ENCODE measurements around the gene CNBD2. TPM values are rescaled to one million over a fixed set of nuclear protein-coding genes. Genes with fewer than 3 reads are reported as not detected.

CNBD2 gene
- total and polyA plus RNA-seq, 10 of the 15 experiments (the other 5 are each of a cell fraction or from before 2014, with no cell fraction given), result 0.86 to 7.4 (median 4.6) TPM

DNA sequence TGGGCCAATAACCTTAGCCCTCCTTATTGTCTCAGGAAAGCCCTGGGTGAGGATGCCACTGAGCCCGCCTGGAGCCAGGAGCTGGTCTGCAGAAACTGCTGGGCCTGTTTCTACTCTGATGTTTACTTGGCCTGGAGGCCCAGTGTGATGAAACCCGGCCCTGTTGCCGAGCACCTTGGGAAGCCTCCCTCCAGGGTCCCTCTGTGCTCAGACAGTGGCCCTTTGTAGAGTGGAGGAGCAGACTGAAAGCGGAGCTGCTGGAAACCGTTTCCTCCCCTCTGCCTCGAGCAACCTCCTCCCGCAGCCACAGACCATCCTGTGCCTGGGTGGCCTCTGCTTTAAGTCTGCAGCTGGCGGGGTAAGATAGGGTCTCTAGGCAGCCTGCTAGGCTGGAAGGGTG, 102.1 kb downstream of the CNBD2 start:
- no peaks in the 10 kb centered on the region for H3K36me3 ChIP-seq (ENCODE audit: control insufficient read depth in 2 of 2, insufficient read depth in 2 of 2, low read length in 1 of 2)
- no peak overlapping the region for H3K27ac ChIP-seq (ENCODE audit: control insufficient read depth, insufficient read depth)
- H3K4me3 ChIP-seq, result no peak overlapping the region
- H3K79me2 ChIP-seq (ENCODE audit: control insufficient read depth, insufficient read depth, low read length), result no peaks in the 10 kb centered on the region
- in situ Hi-C loops (cut with MboI), result no loop called here
- no TSS peak for BruUV-seq (replicated peaks)
- no peaks in the 10 kb centered on the region for H4K20me1 ChIP-seq (ENCODE audit: control insufficient read depth, insufficient read depth)
- ATAC-seq (no peak), FAIRE-seq (no peak), DNase-seq (ENCODE audit: low read depth, low spot score) (no peak)
- ChIA-PET CTCF (interaction anchor here (0.9 to 2.5 kb wide), 2 partner anchors 41 to 78 kb away, joined by 3 to 8 read pairs; no protein-coding TSS in a partner anchor), RAD21 (ENCODE audit: unreplicated experiment) (interaction anchor here (1.6 kb wide), 1 partner anchor 77 kb away, joined by 4 read pairs; no protein-coding TSS in a partner anchor), SMC1A (ENCODE audit: uncharacterized antibody, unreplicated experiment) (interaction anchor here (0.7 to 1.0 kb wide), 2 partner anchors 14 to 311 kb away, joined by 3 read pairs; no protein-coding TSS in a partner anchor), POLR2A (interaction anchor here (0.6 to 0.8 kb wide), 2 partner anchors 11 to 61 kb away, joined by 3 read pairs; no protein-coding TSS in a partner anchor)
- H3K4me1 ChIP-seq (ENCODE audit: control insufficient read depth, insufficient read depth, low read length), result no peaks in the 10 kb centered on the region
- WGBS (ENCODE audit: insufficient coverage, insufficient replicate concordance, low lambda C conversion rate, missing lambda C conversion rate), result 38% methylated on average over 8 of the region's 8 CpGs
- H3K27me3 ChIP-seq (replicated peaks in 1 of 2; ENCODE audit: control insufficient read depth in 2 of 2, insufficient read depth in 2 of 2, low read length in 1 of 2), result no peaks in the 10 kb centered on the region; a peak in 1 of 4 replicates
- H3K4me2 ChIP-seq (ENCODE audit: control insufficient read depth, insufficient read depth), result no peak overlapping the region
- H3K9ac ChIP-seq (ENCODE audit: control insufficient read depth, insufficient read depth, low read length), result no peak overlapping the region
- no peaks in the 10 kb centered on the region for H3K9me3 ChIP-seq (replicated peaks; ENCODE audit: control insufficient read depth, insufficient read depth, low read length)
- no peak for TF ChIP-seq TCF3 (IDR thresholded peaks at IDR 0.05; ENCODE audit: borderline replicate concordance, insufficient read depth, low read depth, low read length)
- no peak for TF ChIP-seq TCF7 (IDR thresholded peaks at IDR 0.05; ENCODE audit: borderline replicate concordance)
- TF ChIP-seq SREBF2 (IDR thresholded peaks at IDR 0.05; ENCODE audit: low read length), result no peak
- no peak for TF ChIP-seq JUND (IDR thresholded peaks at IDR 0.05; ENCODE audit: low read depth, low read length)
- TF ChIP-seq, protein P1, sequence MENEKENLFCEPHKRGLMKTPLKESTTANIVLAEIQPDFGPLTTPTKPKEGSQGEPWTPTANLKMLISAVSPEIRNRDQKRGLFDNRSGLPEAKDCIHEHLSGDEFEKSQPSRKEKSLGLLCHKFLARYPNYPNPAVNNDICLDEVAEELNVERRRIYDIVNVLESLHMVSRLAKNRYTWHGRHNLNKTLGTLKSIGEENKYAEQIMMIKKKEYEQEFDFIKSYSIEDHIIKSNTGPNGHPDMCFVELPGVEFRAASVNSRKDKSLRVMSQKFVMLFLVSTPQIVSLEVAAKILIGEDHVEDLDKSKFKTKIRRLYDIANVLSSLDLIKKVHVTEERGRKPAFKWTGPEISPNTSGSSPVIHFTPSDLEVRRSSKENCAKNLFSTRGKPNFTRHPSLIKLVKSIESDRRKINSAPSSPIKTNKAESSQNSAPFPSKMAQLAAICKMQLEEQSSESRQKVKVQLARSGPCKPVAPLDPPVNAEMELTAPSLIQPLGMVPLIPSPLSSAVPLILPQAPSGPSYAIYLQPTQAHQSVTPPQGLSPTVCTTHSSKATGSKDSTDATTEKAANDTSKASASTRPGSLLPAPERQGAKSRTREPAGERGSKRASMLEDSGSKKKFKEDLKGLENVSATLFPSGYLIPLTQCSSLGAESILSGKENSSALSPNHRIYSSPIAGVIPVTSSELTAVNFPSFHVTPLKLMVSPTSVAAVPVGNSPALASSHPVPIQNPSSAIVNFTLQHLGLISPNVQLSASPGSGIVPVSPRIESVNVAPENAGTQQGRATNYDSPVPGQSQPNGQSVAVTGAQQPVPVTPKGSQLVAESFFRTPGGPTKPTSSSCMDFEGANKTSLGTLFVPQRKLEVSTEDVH (IDR thresholded peaks at IDR 0.05; ENCODE audit: low read depth, partially characterized antibody), result no peak
- no peak for TF ChIP-seq KLF5 (IDR thresholded peaks at IDR 0.05; ENCODE audit: partially characterized antibody)
- no peak for TF ChIP-seq STAT3 (IDR thresholded peaks at IDR 0.05; ENCODE audit: low read depth, low read length)
- no peak for TF ChIP-seq IKZF1 (conservative IDR thresholded peaks at IDR 0.05)
- no peak for TF ChIP-seq CBX5 (IDR thresholded peaks at IDR 0.05; ENCODE audit: low read depth)
- TF ChIP-seq EGR1 (IDR thresholded peaks at IDR 0.05; ENCODE audit: borderline replicate concordance in 1 of 2, low read depth in 2 of 2, low read length in 2 of 2), result no peak
- no peak for TF ChIP-seq ESRRA (IDR thresholded peaks at IDR 0.05; ENCODE audit: low read length)
- TF ChIP-seq, protein P2, sequence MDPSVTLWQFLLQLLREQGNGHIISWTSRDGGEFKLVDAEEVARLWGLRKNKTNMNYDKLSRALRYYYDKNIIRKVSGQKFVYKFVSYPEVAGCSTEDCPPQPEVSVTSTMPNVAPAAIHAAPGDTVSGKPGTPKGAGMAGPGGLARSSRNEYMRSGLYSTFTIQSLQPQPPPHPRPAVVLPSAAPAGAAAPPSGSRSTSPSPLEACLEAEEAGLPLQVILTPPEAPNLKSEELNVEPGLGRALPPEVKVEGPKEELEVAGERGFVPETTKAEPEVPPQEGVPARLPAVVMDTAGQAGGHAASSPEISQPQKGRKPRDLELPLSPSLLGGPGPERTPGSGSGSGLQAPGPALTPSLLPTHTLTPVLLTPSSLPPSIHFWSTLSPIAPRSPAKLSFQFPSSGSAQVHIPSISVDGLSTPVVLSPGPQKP (IDR thresholded peaks at IDR 0.05; ENCODE audit: low read depth, low read length), result no peak
- TF ChIP-seq, protein P3, sequence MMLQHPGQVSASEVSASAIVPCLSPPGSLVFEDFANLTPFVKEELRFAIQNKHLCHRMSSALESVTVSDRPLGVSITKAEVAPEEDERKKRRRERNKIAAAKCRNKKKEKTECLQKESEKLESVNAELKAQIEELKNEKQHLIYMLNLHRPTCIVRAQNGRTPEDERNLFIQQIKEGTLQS (IDR thresholded peaks at IDR 0.05; ENCODE audit: borderline replicate concordance, extremely low read depth, low read depth, low read length), result no peak
- TF ChIP-seq, protein P4, sequence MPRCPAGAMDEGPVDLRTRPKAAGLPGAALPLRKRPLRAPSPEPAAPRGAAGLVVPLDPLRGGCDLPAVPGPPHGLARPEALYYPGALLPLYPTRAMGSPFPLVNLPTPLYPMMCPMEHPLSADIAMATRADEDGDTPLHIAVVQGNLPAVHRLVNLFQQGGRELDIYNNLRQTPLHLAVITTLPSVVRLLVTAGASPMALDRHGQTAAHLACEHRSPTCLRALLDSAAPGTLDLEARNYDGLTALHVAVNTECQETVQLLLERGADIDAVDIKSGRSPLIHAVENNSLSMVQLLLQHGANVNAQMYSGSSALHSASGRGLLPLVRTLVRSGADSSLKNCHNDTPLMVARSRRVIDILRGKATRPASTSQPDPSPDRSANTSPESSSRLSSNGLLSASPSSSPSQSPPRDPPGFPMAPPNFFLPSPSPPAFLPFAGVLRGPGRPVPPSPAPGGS (IDR thresholded peaks at IDR 0.05; ENCODE audit: borderline replicate concordance, insufficient read depth, low read depth, low read length, poor library complexity, severe bottlenecking), result no peak
- TF ChIP-seq POLR2A (IDR thresholded peaks at IDR 0.05; ENCODE audit: low read depth, low read length), result no peak
- no peak for TF ChIP-seq MYB (IDR thresholded peaks at IDR 0.05; ENCODE audit: borderline replicate concordance, low read depth, low read length)
- H2AFZ ChIP-seq (ENCODE audit: control insufficient read depth, low read depth, low read length), result no peak overlapping the region
- intact Hi-C loops (cut with micrococcal nuclease; ENCODE audit: unreplicated experiment), result no loop called here

Measured in GM12878 (cell line).